T47D (cell line): ENCODE results near the gene TRIM74.
"Not testable (repeated sequence)": the region's sequence is repeated elsewhere in the genome, so short reads cannot be mapped to it uniquely, and the experiment has no call there.

ENCODE experiments used
- DNase-seq, 2 experiments: peaks; one replicate each; pipeline versions ENCODE4 v3.0.0 to v3.0.0-alpha.2; 2011 to 2012; ENCODE audit warnings: low read depth in 1 of 2, low spot score in 1 of 2
- JUND ChIP-seq: IDR thresholded peaks from 2 replicates; pipeline ENCODE4 v1.6.1; 2012; ENCODE audit warnings: low read depth
- in situ Hi-C: cut with HindIII; loops from 2 replicates; pipeline ENCODE4 v1.10.0; 2016; ENCODE audit warnings: low sequenced_read_pairs, low pct_unique_long_range_greater_than_20kb

Gene TRIM74

DNA sequence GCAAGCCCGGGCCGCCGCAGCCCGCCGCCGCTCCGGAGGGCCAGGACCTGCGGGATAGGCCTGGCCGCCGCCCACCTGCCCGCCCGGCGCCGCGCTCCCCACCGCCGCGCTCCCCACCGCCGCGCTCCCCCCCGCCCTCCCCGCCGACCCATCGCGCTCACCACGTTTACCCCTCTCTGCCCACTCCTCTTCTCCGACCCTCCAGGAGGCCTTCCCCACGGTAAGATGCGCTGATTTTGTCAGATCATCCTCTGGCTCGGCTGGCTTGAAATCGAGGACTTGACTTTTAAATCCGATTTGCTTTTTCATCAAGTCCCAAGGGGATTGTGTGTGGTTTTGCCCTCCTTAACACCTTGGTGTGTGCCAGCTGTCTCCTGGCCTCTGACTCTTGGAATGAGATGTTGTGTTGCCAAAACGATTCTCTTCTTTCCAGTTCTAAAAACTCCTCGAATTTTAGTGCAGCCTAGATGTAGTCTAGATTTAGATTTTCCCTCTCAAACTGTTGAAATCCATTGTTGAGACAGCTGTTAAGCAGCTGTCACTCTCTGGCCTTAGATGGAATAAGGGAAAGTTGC, 43.6 kb downstream of the TRIM74 start:
- DNase-seq, result no peak
- no peak for TF ChIP-seq JUND
- in situ Hi-C loops, result no loop called here

GRCh38 chr7:72924733-72925545, 44.3 kb downstream of the TRIM74 start, which contains the start of gene POM121:
Gene POM121 (plus strand): TSS chr7:72925095. CDS start chr7:72925122, 27 bp downstream.
- in situ Hi-C loops, result no loop called here
- peak; percentile 88 to 94 for DNase-seq

GRCh38 chr7:72924386-72924732, 44.9 kb downstream of the TRIM74 start:
- in situ Hi-C loops, result no loop called here
- DNase-seq, result no peak
- TF ChIP-seq JUND, result no peak

More at GRCh38 chr7:72924733-72925545, 44.3 kb downstream of the TRIM74 start, which contains the start of gene POM121:
- no peak for TF ChIP-seq JUND

DNA sequence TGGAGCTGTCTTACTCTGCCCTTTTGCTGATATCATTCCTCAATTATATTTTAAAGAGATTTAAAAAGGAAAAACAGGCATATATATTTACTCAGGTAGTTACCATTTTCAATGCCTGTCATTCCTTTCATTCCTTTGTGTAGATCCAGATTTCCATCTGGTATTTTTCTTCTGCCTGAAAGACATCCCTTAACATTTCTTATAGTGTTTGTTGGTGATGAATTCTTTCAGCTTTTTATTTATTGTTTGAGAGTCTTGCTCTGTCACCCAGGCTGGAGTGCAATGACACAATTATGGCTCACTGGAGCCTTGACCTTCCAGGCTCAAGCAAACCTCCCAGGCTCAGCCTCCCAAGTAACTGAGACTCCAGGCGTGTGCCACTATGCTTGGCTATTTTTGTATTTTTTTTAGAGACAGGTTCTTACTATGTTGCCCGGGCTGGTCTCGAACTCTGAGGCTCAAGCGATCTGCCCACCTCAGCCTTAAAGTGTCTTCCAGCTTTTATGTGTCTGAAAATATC, 50.0 kb downstream of the TRIM74 start:
- no peak for TF ChIP-seq JUND
- peak in 1 of 2 experiments; percentile 53 for DNase-seq
- in situ Hi-C loops, result no loop called here

DNA sequence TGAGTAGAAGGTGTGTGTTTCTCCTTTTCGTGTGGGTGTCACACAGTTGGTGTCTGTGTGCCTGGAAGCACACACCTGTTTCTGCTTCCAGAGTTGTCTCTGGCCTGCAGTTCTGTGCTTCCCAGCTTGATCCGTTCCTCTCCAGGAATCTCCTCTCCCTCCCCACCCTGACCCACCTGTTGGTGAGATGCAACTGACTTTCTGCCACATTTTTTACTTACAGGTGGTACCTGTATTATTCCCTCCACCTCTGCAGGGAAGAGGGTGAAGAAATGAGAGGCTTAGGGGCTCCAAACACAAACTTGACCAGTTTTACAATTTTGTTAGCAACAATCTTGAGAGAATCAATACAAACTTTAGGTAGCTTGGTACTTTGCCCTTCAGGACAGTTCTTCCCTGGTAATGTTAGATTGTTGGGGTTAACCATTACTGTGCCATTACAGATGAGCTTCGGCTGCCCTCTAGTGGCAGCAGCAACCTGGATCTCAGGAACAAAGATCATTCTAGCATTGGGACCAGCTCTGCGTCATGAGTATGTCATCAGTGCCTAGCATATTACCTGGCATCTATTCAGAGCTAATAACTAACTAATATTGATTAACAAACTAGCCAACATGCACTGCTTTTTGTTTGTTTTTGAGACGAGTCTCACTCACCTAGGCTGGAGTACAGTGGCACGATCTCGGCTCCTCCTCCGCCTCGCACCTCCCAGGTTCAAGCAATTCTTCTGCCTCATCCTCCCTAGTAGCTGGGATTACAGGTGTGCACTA, 54.3 kb downstream of the TRIM74 start:
- in situ Hi-C loops, result not testable (repeated sequence)
- peak; percentile 33 to 60 for DNase-seq

GRCh38 chr7:72913750-72914149, 55.5 kb downstream of the TRIM74 start:
- in situ Hi-C loops, DNase-seq: not testable (repeated sequence)

- in situ Hi-C loops, DNase-seq: not testable (repeated sequence)
Measured at GRCh38 chr7:72911395-72911794, 57.9 kb downstream of the TRIM74 start.
